Muscle layer of duodenum (tissue), 2 donors: ENCODE results near the gene FCMR.

ENCODE experiments used
- H3K27ac ChIP-seq: one replicate; pipeline ENCODE4 v1.7.0; 2013; ENCODE audit warnings: mild to moderate bottlenecking, low read length
- H3K27me3 ChIP-seq: one replicate; pipeline ENCODE4 v1.7.0; 2013; ENCODE audit warnings: low read depth, mild to moderate bottlenecking, control low read depth, low read length
- H3K36me3 ChIP-seq, 2 donors: one replicate each; pipeline ENCODE4 v1.7.0; 2013; ENCODE audit warnings: low read length in 2 of 2, control low read depth in 1 of 2, mild to moderate bottlenecking in 1 of 2; ENCODE audit not compliant: insufficient read depth in 2 of 2, control insufficient read depth in 1 of 2
- H3K4me1 ChIP-seq, 2 donors: one replicate each; pipeline ENCODE4 v1.7.0; 2013; ENCODE audit warnings: low read length in 2 of 2, mild to moderate bottlenecking in 2 of 2, control low read depth in 1 of 2, moderate library complexity in 1 of 2; ENCODE audit not compliant: insufficient read depth in 2 of 2, control insufficient read depth in 1 of 2
- H3K4me3 ChIP-seq, 2 donors: one replicate each; pipeline ENCODE4 v1.7.0; 2013; ENCODE audit warnings: low read length in 2 of 2, low read depth in 1 of 2, mild to moderate bottlenecking in 1 of 2
- H3K9me3 ChIP-seq, 2 donors: one replicate each; pipeline ENCODE4 v1.7.0; 2013; ENCODE audit warnings: low read length in 2 of 2, control low read depth in 1 of 2, mild to moderate bottlenecking in 1 of 2; ENCODE audit not compliant: control insufficient read depth in 1 of 2
- donor health status: healthy.

The FCMR gene

DNA sequence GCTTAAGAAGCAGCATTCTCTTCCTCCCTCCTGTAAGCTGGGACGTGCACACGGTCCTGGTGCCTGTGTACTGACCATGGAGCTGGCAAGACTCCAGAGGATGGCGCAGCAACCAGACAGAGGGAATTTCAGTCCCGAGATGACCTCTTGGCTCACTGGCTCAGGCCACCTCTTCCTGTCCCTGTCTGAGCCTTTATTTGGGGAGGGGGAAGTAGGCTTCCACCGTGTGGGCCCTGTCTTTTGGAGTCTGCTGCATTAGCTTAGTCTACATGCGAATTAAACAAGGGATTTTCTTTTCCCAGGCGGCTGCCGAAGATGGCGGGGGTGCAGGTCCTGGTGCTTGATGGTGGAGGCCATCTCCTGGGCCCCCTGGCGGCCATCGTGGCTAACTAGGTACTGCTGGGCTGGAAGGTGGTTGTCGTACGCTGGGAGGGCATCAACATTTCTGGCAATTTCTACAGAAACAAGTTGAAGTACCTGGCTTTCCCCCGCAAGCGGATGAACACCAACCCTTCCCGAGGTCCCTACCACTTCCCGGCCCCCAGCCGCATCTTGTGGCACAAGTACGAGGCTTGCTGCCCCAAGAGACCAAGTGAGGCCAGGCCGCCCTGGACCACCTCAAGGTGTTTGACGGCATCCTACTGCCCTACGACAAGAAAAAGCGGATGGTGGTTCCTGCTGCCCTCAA, 14.3 kb downstream of the FCMR start:
- Histone ChIP-seq H3K9me3 (no peaks in the 10 kb centered on the region), H3K4me1 (peaks cover 5% of the 10 kb centered on the region in 2 donors), H3K27ac (no peak overlapping the region), H3K36me3 (no peaks in the 10 kb centered on the region), H3K4me3 (no peak overlapping the region), H3K27me3 (peaks cover 5% of the 10 kb centered on the region)

- H3K27ac ChIP-seq, result no peak overlapping the region
- peaks cover 0 to 5% of the 10 kb centered on the region in 2 donors for H3K4me1 ChIP-seq
- no peak overlapping the region for H3K4me3 ChIP-seq
- H3K27me3 ChIP-seq, result peaks cover 5% of the 10 kb centered on the region
- no peaks in the 10 kb centered on the region for H3K9me3 ChIP-seq
- no peaks in the 10 kb centered on the region for H3K36me3 ChIP-seq
Measured at GRCh38 chr1:206905295-206906164, 16.2 kb downstream of the FCMR start.

DNA sequence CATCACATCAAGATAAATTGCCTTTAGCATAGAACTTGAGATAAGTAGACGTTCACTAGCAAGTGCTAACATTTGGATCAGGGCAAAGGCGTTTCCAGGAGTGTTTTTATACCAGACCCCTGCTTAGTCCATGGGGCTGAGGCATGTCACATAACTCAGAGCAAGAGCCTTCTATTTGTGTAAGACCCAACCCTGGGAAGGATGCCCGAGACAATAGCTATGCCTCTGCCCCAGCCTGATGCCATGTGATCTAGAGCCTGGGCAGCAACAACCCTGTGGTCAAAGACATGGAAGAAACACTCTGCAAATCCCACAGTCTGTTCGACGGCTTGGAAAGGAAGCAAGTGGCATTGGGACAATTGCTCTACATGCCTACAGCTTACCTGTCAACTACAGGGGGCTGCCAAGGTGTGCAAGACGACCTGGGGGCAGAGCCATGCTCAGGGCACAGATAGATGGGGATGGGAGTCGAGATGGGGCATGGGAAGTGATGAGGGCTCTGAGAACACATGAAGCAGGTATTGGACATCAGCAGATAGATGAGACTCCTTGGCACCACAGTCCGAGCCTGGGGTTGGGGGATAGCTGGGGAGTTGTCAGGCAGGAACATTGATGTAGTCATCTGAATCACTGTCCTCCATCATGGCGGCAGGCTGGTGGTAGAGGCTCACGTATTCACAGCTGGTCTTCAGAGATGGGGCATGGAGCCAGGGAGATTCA, 17.2 kb downstream of the FCMR start:
- Histone ChIP-seq H3K27me3 (no peaks in the 10 kb centered on the region), H3K9me3 (no peaks in the 10 kb centered on the region), H3K27ac (no peak overlapping the region), H3K4me1 (peaks cover 0 to 5% of the 10 kb centered on the region in 2 donors), H3K36me3 (no peaks in the 10 kb centered on the region), H3K4me3 (no peak overlapping the region)

DNA sequence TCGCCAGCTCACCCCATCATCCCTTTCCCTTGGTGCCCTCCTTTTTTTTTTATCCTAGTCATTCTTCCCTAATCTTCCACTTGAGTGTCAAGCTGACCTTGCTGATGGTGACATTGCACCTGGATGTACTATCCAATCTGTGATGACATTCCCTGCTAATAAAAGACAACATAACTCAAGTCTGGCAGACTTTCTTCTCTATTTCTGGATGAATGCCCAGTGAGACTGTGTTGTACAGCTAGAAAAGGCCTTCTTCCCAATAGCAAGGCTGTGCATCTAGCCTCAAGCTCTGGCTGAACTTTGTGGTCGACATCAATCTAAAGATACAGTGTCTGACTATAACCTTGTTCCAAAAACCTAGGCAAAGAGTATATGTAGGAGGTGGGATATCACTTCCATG, 18.1 kb downstream of the FCMR start:
- Histone ChIP-seq H3K27me3 (no peaks in the 10 kb centered on the region), H3K27ac (no peak overlapping the region), H3K36me3 (no peaks in the 10 kb centered on the region), H3K4me3 (no peak overlapping the region), H3K4me1 (no peaks in the 10 kb centered on the region), H3K9me3 (no peaks in the 10 kb centered on the region)

GRCh38 chr1:206902702-206903101, 19.0 kb downstream of the FCMR start:
- Histone ChIP-seq H3K9me3 (no peaks in the 10 kb centered on the region), H3K4me1 (no peaks in the 10 kb centered on the region), H3K4me3 (no peak overlapping the region), H3K27ac (no peak overlapping the region), H3K36me3 (no peaks in the 10 kb centered on the region), H3K27me3 (no peaks in the 10 kb centered on the region)

DNA sequence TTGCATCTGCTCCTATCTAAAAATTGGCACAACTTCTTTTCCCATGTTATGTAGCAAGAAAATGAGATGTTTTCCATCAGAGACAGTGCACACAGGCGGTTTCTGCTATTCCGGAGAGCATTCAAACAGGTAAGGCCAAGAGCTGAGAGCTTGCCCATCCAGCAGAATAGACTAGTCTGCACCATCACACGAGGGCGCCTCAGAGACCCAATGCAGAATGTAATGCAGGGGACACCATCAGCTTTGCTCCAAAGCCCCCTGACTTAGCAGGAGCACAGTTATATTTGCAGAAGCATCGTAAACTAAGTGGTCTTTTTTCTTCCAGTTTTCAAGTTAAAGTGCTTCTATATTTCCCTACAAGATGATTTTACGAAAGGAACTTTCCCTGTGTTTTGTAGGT, 19.8 kb downstream of the FCMR start:
- Histone ChIP-seq H3K27me3 (no peaks in the 10 kb centered on the region), H3K36me3 (no peaks in the 10 kb centered on the region), H3K27ac (no peak overlapping the region), H3K4me3 (no peak overlapping the region), H3K4me1 (no peaks in the 10 kb centered on the region), H3K9me3 (no peaks in the 10 kb centered on the region)

DNA sequence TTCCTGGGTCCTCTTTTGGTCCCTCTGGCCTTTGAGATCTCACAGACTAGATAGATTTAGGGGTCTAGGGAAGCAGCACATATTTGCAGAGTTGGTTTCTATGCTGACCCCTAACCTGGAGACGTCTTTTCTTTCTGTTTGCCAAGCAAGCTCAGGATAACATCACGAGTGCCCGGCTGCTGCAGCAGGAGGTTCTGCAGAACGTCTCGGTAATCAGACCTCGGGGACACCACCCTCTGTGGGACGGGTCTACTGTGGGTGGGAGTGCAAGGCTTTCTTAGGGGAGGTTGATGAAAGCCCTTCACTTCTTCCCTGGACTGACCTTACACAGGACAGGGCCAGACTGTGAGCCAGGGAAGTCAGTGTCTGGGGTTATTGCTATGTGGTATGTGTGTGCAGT, 21.6 kb downstream of the FCMR start:
- Histone ChIP-seq H3K36me3 (no peaks in the 10 kb centered on the region), H3K27ac (no peak overlapping the region), H3K4me3 (no peak overlapping the region), H3K4me1 (no peaks in the 10 kb centered on the region), H3K9me3 (no peaks in the 10 kb centered on the region), H3K27me3 (no peaks in the 10 kb centered on the region)

DNA sequence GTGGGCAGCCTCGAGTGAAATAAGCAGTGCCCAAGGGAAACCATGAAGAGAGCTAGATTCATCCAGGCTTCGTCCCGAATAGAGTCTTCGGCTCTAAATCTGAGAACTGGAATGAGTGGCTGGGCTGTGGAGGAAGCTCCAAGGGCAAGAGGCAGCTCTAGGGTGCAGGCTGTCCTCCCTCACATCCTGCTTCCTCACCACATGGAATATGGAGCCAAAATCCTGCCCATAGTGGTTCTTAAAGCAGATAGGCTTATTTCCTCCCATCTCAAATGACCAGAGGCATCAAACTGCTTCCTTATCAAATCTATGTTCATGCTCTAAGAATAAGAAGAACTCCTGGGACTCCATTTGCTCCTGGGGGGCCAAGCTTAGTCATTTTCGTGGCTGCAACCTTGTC, 22.0 kb downstream of the FCMR start:
- no peaks in the 10 kb centered on the region for H3K9me3 ChIP-seq

GRCh38 chr1:206898915-206899431, 22.8 kb downstream of the FCMR start:
- Histone ChIP-seq H3K27me3 (no peaks in the 10 kb centered on the region), H3K36me3 (no peaks in the 10 kb centered on the region), H3K4me1 (no peaks in the 10 kb centered on the region), H3K4me3 (no peak overlapping the region), H3K9me3 (no peaks in the 10 kb centered on the region), H3K27ac (no peak overlapping the region)

More for the DNA sequence above, 22.0 kb downstream of the FCMR start:
- no peaks in the 10 kb centered on the region for H3K4me1 ChIP-seq
- H3K27ac ChIP-seq, result no peak overlapping the region
- no peaks in the 10 kb centered on the region for H3K27me3 ChIP-seq
- no peak overlapping the region for H3K4me3 ChIP-seq
- H3K36me3 ChIP-seq, result no peaks in the 10 kb centered on the region

GRCh38 chr1:206898089-206898914, 23.4 kb downstream of the FCMR start:
- Histone ChIP-seq H3K27me3 (no peaks in the 10 kb centered on the region), H3K36me3 (no peaks in the 10 kb centered on the region), H3K4me1 (no peaks in the 10 kb centered on the region), H3K9me3 (no peaks in the 10 kb centered on the region), H3K27ac (no peak overlapping the region), H3K4me3 (no peak overlapping the region)
